Hepatocyte (in vitro differentiated cells): Measurements from ENCODE around the gene TPGS2. TPM values are rescaled to one million over a fixed set of nuclear protein-coding genes. Genes with fewer than 3 reads are reported as not detected.

Source experiments
- DNase-seq: peaks from one replicate; pipeline ENCODE4 v3.0.0-alpha.2; 2016; ENCODE audit warnings: low spot score
- H2AFZ ChIP-seq: fragments of 200-600 bp; sonication (generic); 2 replicates; pipeline ENCODE4 v1.6.0; 2016; ENCODE audit warnings: antibody characterized with exemption, mild to moderate bottlenecking
- H3K27ac ChIP-seq: fragments of 200-600 bp; sonication (generic); 2 replicates; pipeline ENCODE4 v1.5.1; 2016; ENCODE audit warnings: mild to moderate bottlenecking
- H3K27me3 ChIP-seq: fragments of 200-600 bp; sonication (generic); 2 replicates; pipeline ENCODE4 v1.6.1; 2016
- H3K36me3 ChIP-seq: fragments of 200-600 bp; sonication (generic); replicated peaks from 2 replicates; pipeline ENCODE4 v1.5.1; 2016; ENCODE audit warnings: low read depth; ENCODE audit not compliant: insufficient read depth
- H3K4me1 ChIP-seq: fragments of 200-600 bp; sonication (generic); 2 replicates; pipeline ENCODE4 v1.5.1; 2016; ENCODE audit warnings: mild to moderate bottlenecking, moderate library complexity; ENCODE audit not compliant: insufficient read depth
- H3K4me2 ChIP-seq: fragments of 200-600 bp; sonication (generic); 2 replicates; pipeline ENCODE4 v1.6.0; 2016
- H3K4me3 ChIP-seq: fragments of 200-600 bp; sonication (generic); 2 replicates; pipeline ENCODE4 v1.5.1; 2016; ENCODE audit warnings: mild to moderate bottlenecking
- H3K79me2 ChIP-seq: fragments of 200-600 bp; sonication (generic); 2 replicates; pipeline ENCODE4 v1.6.0; 2017; ENCODE audit warnings: mild to moderate bottlenecking
- H3K9me2 ChIP-seq: fragments of 200-600 bp; sonication (generic); replicated peaks from 2 replicates; pipeline ENCODE4 v1.6.0; 2017; ENCODE audit warnings: mild to moderate bottlenecking; ENCODE audit not compliant: insufficient read depth
- H3K9me3 ChIP-seq: fragments of 200-600 bp; sonication (generic); 2 replicates; pipeline ENCODE4 v1.5.1; 2016; ENCODE audit warnings: low read depth, mild to moderate bottlenecking
- H4K20me1 ChIP-seq: fragments of 200-600 bp; sonication (generic); 2 replicates; pipeline ENCODE4 v1.6.0; 2016; ENCODE audit warnings: mild to moderate bottlenecking; ENCODE audit not compliant: insufficient read depth, poor library complexity, severe bottlenecking
- CTCF ChIP-seq: fragments of 200-600 bp; sonication (generic); IDR thresholded peaks from 2 replicates; pipeline ENCODE4 v1.5.1; 2016; ENCODE audit warnings: antibody characterized with exemption, mild to moderate bottlenecking; ENCODE audit not compliant: poor library complexity
- EZH2 ChIP-seq: fragments of 200-600 bp; sonication (generic); IDR thresholded peaks from 2 replicates; pipeline ENCODE4 v1.6.1; 2016; ENCODE audit warnings: antibody characterized with exemption, mild to moderate bottlenecking, borderline replicate concordance
- EZH2phosphoT487 ChIP-seq: fragments of 200-600 bp; sonication (generic); IDR thresholded peaks from one replicate; pipeline ENCODE4 v1.6.1; 2018; ENCODE audit warnings: antibody characterized with exemption, mild to moderate bottlenecking, low read depth, moderate library complexity; ENCODE audit not compliant: unreplicated experiment, severe bottlenecking
- WGBS: methylation state at CpG from one replicate; pipeline ENCODE4 v1.1.6; 2016; ENCODE audit warnings: low lambda C conversion rate; ENCODE audit errors: missing lambda C conversion rate; 5-methylcytosine and 5-hydroxymethylcytosine counted together
- polyA plus RNA-seq: library from polyadenylated mRNA; unstranded; fragments of >200 nt; fragmentation: Nextera tagmentation; extraction: Ambion mirVana; gene quantifications from 2 replicates; pipeline ENCODE4 v1.2.1, GENCODE V29; 2016
- total RNA-seq: library from RNA; depleted of rRNA; stranded (reverse); fragments of >200 nt; gene quantifications from 2 replicates; pipeline ENCODE4 v1.2.3, GENCODE V29; 2014

The TPGS2 gene
- total and polyA plus RNA-seq, 2 experiments from 2014 or later = 57.0 to 83.0 TPM

DNA sequence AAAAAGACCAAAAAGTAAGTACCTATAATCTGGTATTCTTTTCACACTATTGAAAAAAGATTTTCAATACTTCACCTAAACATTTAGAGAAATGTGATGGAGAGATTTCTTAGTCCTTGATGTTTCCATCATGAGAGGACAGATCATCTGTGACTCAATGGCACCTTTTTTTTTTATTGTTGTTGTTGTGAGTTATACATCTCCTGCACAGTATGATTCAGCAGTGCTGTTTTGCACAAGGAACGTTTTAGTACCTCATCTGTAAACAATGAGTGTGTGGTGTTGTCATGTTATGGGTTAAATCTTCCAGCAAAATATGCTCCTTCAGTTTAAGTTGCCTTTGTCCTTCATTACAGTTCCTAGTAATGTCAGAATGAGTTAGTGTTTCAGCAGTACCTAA lies 2.3 kb upstream of the TPGS2 start:
- peaks cover 15% of the 10 kb centered on the region for H3K4me1 ChIP-seq
- TF ChIP-seq EZH2 (no peak), EZH2phosphoT487 (no peak), CTCF (no peak)
- no peaks in the 10 kb centered on the region for H3K36me3 ChIP-seq
- no peaks in the 10 kb centered on the region for H3K9me3 ChIP-seq
- no peaks in the 10 kb centered on the region for H3K9me2 ChIP-seq
- H3K4me2 ChIP-seq = no peak overlapping the region
- no peak overlapping the region for H3K4me3 ChIP-seq
- peaks cover 38% of the 10 kb centered on the region for H3K79me2 ChIP-seq
- H2AFZ ChIP-seq = no peak overlapping the region
- H3K27me3 ChIP-seq = no peaks in the 10 kb centered on the region
- no peak for DNase-seq
- WGBS = 30% methylated on average over 1 of the region's 1 CpG
- no peak overlapping the region for H3K27ac ChIP-seq
- no peaks in the 10 kb centered on the region for H4K20me1 ChIP-seq

GRCh38 chr18:36830158-36830495 lies 1.3 kb upstream of the TPGS2 start:
- Histone ChIP-seq H3K36me3 (no peaks in the 10 kb centered on the region), H4K20me1 (no peaks in the 10 kb centered on the region), H3K4me3 (peak overlapping the region; percentile 84), H3K4me1 (peaks cover 15% of the 10 kb centered on the region), H3K27ac (peak overlapping the region; percentile 88), H3K9me3 (no peaks in the 10 kb centered on the region), H3K9me2 (no peaks in the 10 kb centered on the region), H2AFZ (peak overlapping the region; percentile 91), H3K27me3 (no peaks in the 10 kb centered on the region), H3K4me2 (peak overlapping the region; percentile 93), H3K79me2 (peaks cover 47% of the 10 kb centered on the region)
- WGBS = 7% methylated on average over 1 of the region's 1 CpG
- DNase-seq = no peak
- TF ChIP-seq EZH2phosphoT487 (no peak), EZH2 (no peak), CTCF (no peak)

GRCh38 chr18:36829362-36830157 lies 758 bp upstream of the TPGS2 start:
- Histone ChIP-seq H3K36me3 (no peaks in the 10 kb centered on the region), H3K27me3 (no peaks in the 10 kb centered on the region), H3K9me2 (no peaks in the 10 kb centered on the region), H2AFZ (peak overlapping the region; percentile 91), H3K4me2 (peak overlapping the region; percentile 93), H3K79me2 (peaks cover 46% of the 10 kb centered on the region), H3K27ac (peak overlapping the region; percentile 88), H3K9me3 (no peaks in the 10 kb centered on the region), H3K4me3 (peak overlapping the region; percentile 84), H3K4me1 (peaks cover 15% of the 10 kb centered on the region), H4K20me1 (no peaks in the 10 kb centered on the region)
- peak; percentile 21 for DNase-seq
- 9% methylated on average over 17 of the region's 17 CpGs for WGBS
- no peak for TF ChIP-seq EZH2phosphoT487
- TF ChIP-seq EZH2 = no peak
- no peak for TF ChIP-seq CTCF
